ENCODE results near the gene TTC38.

The TTC38 gene

GRCh38 chr22:46335201-46336118, 67.7 kb downstream of the TTC38 start, which contains the start of gene TRMU:
TSS of gene TRMU (plus strand) at chr22:46335714. CDS start at chr22:46335765, 51 bp downstream.
- peak; percentile 40 for DNase-seq

GRCh38 chr22:46336119-46337078, 68.6 kb downstream of the TTC38 start:
- DNase-seq, result no peak

GRCh38 chr22:46337870-46338269, 70.1 kb downstream of the TTC38 start:
- DNase-seq, result no peak

DNA sequence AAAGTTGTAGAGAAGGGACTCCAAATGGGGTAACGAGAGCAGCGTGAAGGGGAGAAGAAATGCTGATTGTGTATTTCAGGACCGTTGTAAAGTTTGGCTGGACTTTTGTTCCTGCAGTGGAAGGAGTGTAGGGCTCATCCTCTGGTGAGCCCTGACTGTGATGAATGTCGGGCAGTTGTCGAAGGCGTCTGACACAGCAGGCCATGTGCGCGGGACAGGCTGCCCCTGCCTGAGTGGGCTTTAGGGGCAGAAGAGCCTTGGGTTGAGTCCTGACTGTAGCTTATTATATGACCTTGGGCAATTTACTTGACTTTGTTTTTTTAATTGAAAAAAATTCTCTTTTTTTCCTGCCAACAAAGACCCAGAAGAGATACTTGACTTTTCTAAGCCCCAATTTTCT, 70.8 kb downstream of the TTC38 start:
- DNase-seq, result no peak

- no peak for DNase-seq
Observed at GRCh38 chr22:46339956-46340355, 72.1 kb downstream of the TTC38 start.

- DNase-seq, result no peak
Observed at GRCh38 chr22:46340676-46341075, 72.9 kb downstream of the TTC38 start.

All from NCI-H2107 (cell line).